Glutamatergic neuron (in vitro differentiated cells): ENCODE results near the gene UBE2QL1. TPM values are rescaled to one million over a fixed set of nuclear protein-coding genes. Genes with fewer than 3 reads are reported as not detected.

Experiments
- DNase-seq: peaks from one replicate; pipeline ENCODE4 v3.0.0; 2022
- H3K27ac Mint-ChIP-seq: one replicate; pipeline ENCODE4 v1.8.0; 2020; ENCODE audit warnings: mild to moderate bottlenecking, mixed read lengths, inconsistent platforms; ENCODE audit not compliant: unreplicated experiment
- H3K27me3 Mint-ChIP-seq: one replicate; pipeline ENCODE4 v1.8.0; 2020; ENCODE audit warnings: mild to moderate bottlenecking, moderate library complexity, mixed read lengths, inconsistent platforms; ENCODE audit not compliant: unreplicated experiment
- H3K36me3 Mint-ChIP-seq: one replicate; pipeline ENCODE4 v1.8.0; 2020; ENCODE audit warnings: mild to moderate bottlenecking, mixed read lengths, inconsistent platforms; ENCODE audit not compliant: unreplicated experiment
- H3K4me1 Mint-ChIP-seq: one replicate; pipeline ENCODE4 v1.8.0; 2020; ENCODE audit warnings: mild to moderate bottlenecking, low read depth, mixed read lengths, inconsistent platforms; ENCODE audit not compliant: unreplicated experiment
- H3K4me3 Mint-ChIP-seq: one replicate; pipeline ENCODE4 v1.8.0; 2020; ENCODE audit warnings: mild to moderate bottlenecking, mixed read lengths, inconsistent platforms; ENCODE audit not compliant: unreplicated experiment
- H3K9me3 Mint-ChIP-seq: one replicate; pipeline ENCODE4 v1.8.0; 2020; ENCODE audit warnings: mild to moderate bottlenecking, moderate library complexity, mixed read lengths, inconsistent platforms; ENCODE audit not compliant: unreplicated experiment
- total RNA-seq: library from RNA; stranded (reverse); fragmentation: NEBNext Ultra II Directional; extraction: Animal tissue kit (Norgen Biotek cat#: 25700); gene quantifications from one replicate; pipeline ENCODE4 v1.2.1, GENCODE V29; 2021; ENCODE audit not compliant: unreplicated experiment
- TF ChIP-seq, protein P1 (sequence below): fragments of 200-600 bp; sonication (generic); IDR thresholded peaks from one replicate; pipeline ENCODE4 v1.5.0; 2021; ENCODE audit not compliant: partially characterized antibody, unreplicated experiment

UBE2QL1 gene
- total RNA-seq, 1 donor from 2014 or later, result 4.5 TPM

DNA sequence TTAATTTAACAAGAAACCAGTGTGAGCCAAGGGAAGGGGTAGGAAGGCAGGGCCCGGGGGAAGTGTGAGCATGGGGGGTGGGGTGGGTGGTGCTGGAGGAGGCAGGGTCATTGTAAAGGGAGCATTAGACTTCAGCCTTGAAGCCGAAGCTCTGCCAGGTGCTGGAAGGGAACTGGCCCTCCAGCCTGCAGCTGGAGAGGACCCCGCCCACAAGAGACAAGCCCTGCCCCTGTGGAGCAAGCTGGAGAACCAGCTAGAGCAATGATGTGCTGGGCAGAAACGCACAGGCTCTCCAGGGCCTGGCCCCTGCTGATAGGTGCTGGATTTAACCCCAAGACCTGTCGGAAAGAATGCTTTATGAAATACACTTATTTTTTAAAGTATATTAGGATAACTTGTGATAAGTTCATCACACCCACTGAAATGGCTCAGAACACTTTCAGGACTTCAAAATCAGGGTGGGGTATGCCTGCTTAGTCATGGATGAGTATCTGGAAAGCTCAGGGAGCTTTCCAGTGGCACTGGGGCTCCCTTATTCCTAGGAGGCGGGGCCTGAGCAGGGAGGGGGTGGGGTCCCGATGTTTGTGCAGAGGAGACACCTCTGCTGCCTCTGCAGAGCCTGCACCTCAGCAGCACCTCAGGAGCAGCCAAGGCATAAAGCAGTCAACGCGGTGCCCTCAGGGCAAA lies 27.1 kb downstream of the UBE2QL1 start:
- H3K4me3 Mint-ChIP-seq, result no peak overlapping the region
- H3K27ac Mint-ChIP-seq, result no peak overlapping the region
- H3K36me3 Mint-ChIP-seq, result peaks cover 4% of the 10 kb centered on the region
- peaks cover 13% of the 10 kb centered on the region for H3K27me3 Mint-ChIP-seq
- TF ChIP-seq, protein P1, sequence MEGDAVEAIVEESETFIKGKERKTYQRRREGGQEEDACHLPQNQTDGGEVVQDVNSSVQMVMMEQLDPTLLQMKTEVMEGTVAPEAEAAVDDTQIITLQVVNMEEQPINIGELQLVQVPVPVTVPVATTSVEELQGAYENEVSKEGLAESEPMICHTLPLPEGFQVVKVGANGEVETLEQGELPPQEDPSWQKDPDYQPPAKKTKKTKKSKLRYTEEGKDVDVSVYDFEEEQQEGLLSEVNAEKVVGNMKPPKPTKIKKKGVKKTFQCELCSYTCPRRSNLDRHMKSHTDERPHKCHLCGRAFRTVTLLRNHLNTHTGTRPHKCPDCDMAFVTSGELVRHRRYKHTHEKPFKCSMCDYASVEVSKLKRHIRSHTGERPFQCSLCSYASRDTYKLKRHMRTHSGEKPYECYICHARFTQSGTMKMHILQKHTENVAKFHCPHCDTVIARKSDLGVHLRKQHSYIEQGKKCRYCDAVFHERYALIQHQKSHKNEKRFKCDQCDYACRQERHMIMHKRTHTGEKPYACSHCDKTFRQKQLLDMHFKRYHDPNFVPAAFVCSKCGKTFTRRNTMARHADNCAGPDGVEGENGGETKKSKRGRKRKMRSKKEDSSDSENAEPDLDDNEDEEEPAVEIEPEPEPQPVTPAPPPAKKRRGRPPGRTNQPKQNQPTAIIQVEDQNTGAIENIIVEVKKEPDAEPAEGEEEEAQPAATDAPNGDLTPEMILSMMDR, result no peak
- peaks cover 21% of the 10 kb centered on the region for H3K4me1 Mint-ChIP-seq
- peaks cover 10% of the 10 kb centered on the region for H3K9me3 Mint-ChIP-seq
- DNase-seq, result peak; percentile 50

GRCh38 chr5:6476313-6476661 lies 27.6 kb downstream of the UBE2QL1 start:
- H3K36me3 Mint-ChIP-seq, result peaks cover 4% of the 10 kb centered on the region
- peaks cover 13% of the 10 kb centered on the region for H3K27me3 Mint-ChIP-seq
- TF ChIP-seq, protein P1, result no peak
- peaks cover 10% of the 10 kb centered on the region for H3K9me3 Mint-ChIP-seq
- no peak overlapping the region for H3K4me3 Mint-ChIP-seq
- no peak for DNase-seq
- no peak overlapping the region for H3K27ac Mint-ChIP-seq
- peaks cover 21% of the 10 kb centered on the region for H3K4me1 Mint-ChIP-seq

- TF ChIP-seq, protein P1, result no peak
- Mint-ChIP-seq H3K27ac (no peak overlapping the region), H3K36me3 (peaks cover 4% of the 10 kb centered on the region), H3K9me3 (peaks cover 5% of the 10 kb centered on the region), H3K4me1 (peaks cover 4% of the 10 kb centered on the region), H3K27me3 (peaks cover 4% of the 10 kb centered on the region), H3K4me3 (no peak overlapping the region)
- no peak for DNase-seq
These were observed 30.1 kb downstream of the UBE2QL1 start for GRCh38 chr5:6478793-6479192.

GRCh38 chr5:6480133-6481051 lies 31.7 kb downstream of the UBE2QL1 start:
- no peak for DNase-seq

More at GRCh38 chr5:6480133-6481051, 31.7 kb downstream of the UBE2QL1 start:
- Mint-ChIP-seq H3K27ac (no peak overlapping the region), H3K9me3 (peaks cover 5% of the 10 kb centered on the region), H3K4me1 (peaks cover under 1% of the 10 kb centered on the region), H3K27me3 (peaks cover 6% of the 10 kb centered on the region), H3K4me3 (no peak overlapping the region), H3K36me3 (peaks cover 4% of the 10 kb centered on the region)
- TF ChIP-seq, protein P1, result peak; percentile 29
